Activated T-cell treated with anti-CD3 and anti-CD28 coated beads, Interleukin-2, amount 50 U/mL, for 72 hours (primary cell): ENCODE results near the gene ARHGEF37. TPM values are rescaled to one million over a fixed set of nuclear protein-coding genes. Genes with fewer than 3 reads are reported as not detected.

Experiments used
- ATAC-seq, 2 donors: fragments of 150-1000 bp; cut with Tn5 transposase; replicated peaks in 1 of 2; 2 replicates each; pipeline ENCODE4 v1.10.0; 2021; ENCODE audit warnings: moderate library complexity in 2 of 2, mild to moderate bottlenecking in 1 of 2
- DNase-seq, 2 donors: peaks; one replicate each; pipeline ENCODE4 v3.0.0; 2021 to 2022; ENCODE audit warnings: mixed read lengths in 1 of 2
- H3K27ac Mint-ChIP-seq: one replicate; pipeline ENCODE4 v1.8.0; 2022; ENCODE audit warnings: mild to moderate bottlenecking, moderate library complexity, mixed read lengths
- H3K27me3 Mint-ChIP-seq: one replicate; pipeline ENCODE4 v1.8.0; 2022; ENCODE audit warnings: low read depth, mixed read lengths
- H3K36me3 Mint-ChIP-seq, 2 donors: one replicate each; pipeline ENCODE4 v1.8.0; 2022; ENCODE audit warnings: mixed read lengths in 2 of 2, mild to moderate bottlenecking in 1 of 2; ENCODE audit not compliant: insufficient read depth in 2 of 2
- H3K4me1 Mint-ChIP-seq: one replicate; pipeline ENCODE4 v1.8.0; 2022; ENCODE audit warnings: low read depth, mixed read lengths
- H3K4me3 Mint-ChIP-seq, 2 donors: one replicate each; pipeline ENCODE4 v1.8.0; 2022; ENCODE audit warnings: mild to moderate bottlenecking in 2 of 2, mixed read lengths in 2 of 2, moderate library complexity in 2 of 2
- H3K9me3 Mint-ChIP-seq, 2 donors: one replicate each; pipeline ENCODE4 v1.8.0; 2022; ENCODE audit warnings: mixed read lengths in 2 of 2
- total RNA-seq, 2 donors: library from RNA; stranded (reverse); gene quantifications; one replicate each; pipeline ENCODE4 v1.2.3, GENCODE V29; 2022

ARHGEF37 gene
- total RNA-seq, 2 donors from 2014 or later = 1.6 to 3.7 TPM

DNA sequence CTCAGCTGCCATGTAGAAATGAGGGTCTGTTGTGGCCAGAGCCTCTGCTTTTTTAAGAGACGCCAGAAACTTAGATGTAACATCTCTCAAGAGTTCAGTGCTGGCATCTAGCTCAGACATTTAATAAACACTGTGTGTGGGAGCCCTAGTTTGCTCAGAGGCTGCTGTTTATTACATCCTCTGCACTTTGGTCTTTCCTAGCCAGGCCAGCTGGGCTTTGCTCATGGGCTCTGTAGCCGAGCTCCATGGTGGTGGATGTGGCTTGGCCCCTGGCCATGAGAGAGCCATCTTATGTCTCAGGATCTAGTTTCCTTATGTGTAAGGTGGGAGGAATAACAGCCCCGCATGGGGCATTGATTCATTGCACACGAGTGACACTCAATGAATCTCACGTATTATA, 30.0 kb downstream of the ARHGEF37 start:
- no peak overlapping the region for H3K27ac Mint-ChIP-seq
- peaks cover 0 to 2% of the 10 kb centered on the region in 2 donors for H3K36me3 Mint-ChIP-seq
- H3K4me3 Mint-ChIP-seq = no peak overlapping the region
- H3K27me3 Mint-ChIP-seq = peaks cover 7% of the 10 kb centered on the region
- H3K9me3 Mint-ChIP-seq = no peaks in the 10 kb centered on the region
- H3K4me1 Mint-ChIP-seq = peaks cover 11% of the 10 kb centered on the region
- ATAC-seq = peak in 1 of 2 donors; percentile 42
- no peak for DNase-seq

DNA sequence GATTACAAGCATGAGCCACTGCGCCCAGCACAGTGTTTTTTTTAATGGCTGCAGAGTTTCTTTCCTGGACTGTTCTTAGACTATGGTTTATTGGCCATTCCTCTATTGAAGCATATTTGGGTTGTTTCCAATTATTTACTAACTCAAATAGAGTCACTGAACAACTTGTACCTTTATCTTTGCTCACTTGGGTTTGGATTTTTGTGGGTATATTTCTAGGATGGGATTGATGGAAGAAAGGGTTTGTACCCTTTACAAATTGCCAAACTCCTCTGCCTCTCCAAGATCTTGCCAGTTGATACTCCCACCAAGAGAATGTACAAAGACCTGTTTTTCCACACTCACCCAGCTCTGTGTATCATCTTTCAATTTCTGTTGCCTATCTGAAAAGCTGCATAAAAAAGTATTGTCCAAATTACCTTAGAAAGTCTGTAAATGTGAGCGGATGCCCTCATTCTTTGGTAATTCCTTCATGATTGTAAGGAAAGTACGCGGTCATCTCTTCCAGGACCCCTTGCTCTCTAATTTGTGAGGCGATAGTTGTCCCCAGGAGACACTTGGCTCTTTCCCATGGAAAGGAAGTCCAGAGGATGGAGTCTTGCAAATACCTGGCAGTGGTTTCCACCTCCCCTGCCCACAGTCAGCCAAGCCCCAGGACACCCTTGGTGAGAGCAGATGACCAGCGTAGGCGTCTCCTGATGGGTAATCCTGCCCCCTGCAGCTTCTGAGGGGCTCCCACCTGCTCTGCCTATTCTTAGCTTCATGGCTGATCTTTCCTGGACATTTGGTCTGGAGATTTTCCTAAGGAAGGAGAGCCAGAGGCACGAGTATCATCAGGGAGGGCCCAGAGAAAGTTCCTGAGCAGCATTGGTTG, 33.0 kb downstream of the ARHGEF37 start:
- H3K9me3 Mint-ChIP-seq = no peaks in the 10 kb centered on the region
- no peak overlapping the region for H3K27ac Mint-ChIP-seq
- ATAC-seq (no peak), DNase-seq (no peak)
- H3K4me3 Mint-ChIP-seq = no peak overlapping the region
- H3K27me3 Mint-ChIP-seq = peaks cover 7% of the 10 kb centered on the region
- H3K36me3 Mint-ChIP-seq = peaks cover 0 to 2% of the 10 kb centered on the region in 2 donors
- H3K4me1 Mint-ChIP-seq = peaks cover 35% of the 10 kb centered on the region

GRCh38 chr5:149615976-149616375, 34.7 kb downstream of the ARHGEF37 start:
- Mint-ChIP-seq H3K4me1 (peaks cover 35% of the 10 kb centered on the region), H3K36me3 (no peaks in the 10 kb centered on the region), H3K4me3 (no peak overlapping the region), H3K27me3 (peaks cover 7% of the 10 kb centered on the region), H3K9me3 (no peaks in the 10 kb centered on the region), H3K27ac (no peak overlapping the region)
- no peak for ATAC-seq
- DNase-seq = no peak

DNA sequence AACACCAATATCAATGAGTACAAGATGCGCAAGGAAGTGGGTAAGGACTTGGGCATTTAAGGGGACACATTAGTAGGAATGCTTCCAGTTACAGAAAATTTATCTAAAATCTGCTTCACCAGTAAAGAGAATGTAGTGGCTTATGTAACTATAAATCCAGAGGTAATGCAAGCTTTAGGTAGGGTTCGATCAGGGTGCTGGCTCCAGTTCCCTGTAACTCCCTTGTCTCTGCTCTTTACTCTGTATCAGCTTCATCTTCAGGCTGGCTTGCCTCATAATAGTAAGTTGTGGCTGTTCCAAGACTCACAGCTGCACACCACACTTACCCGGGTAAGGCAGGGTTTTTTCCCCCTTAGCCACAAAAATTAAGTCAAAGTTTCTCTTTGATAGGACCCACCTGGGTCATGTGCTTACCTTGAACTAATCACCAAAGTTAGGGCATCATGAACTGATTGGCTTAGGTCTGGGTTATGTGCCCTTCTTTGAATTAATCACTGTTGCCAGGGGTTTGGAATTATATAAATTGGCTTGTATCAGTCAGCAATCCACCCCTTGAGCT, 35.5 kb downstream of the ARHGEF37 start:
- peak overlapping the region; percentile 22 for H3K27ac Mint-ChIP-seq
- H3K4me1 Mint-ChIP-seq = peaks cover 35% of the 10 kb centered on the region
- DNase-seq = peak; percentile 55 to 60
- no peaks in the 10 kb centered on the region for H3K9me3 Mint-ChIP-seq
- peak overlapping the region in 1 of 2 donors; percentile 11 for H3K4me3 Mint-ChIP-seq
- peaks cover 7% of the 10 kb centered on the region for H3K27me3 Mint-ChIP-seq
- H3K36me3 Mint-ChIP-seq = no peaks in the 10 kb centered on the region
- peak; percentile 89 to 91 for ATAC-seq

DNA sequence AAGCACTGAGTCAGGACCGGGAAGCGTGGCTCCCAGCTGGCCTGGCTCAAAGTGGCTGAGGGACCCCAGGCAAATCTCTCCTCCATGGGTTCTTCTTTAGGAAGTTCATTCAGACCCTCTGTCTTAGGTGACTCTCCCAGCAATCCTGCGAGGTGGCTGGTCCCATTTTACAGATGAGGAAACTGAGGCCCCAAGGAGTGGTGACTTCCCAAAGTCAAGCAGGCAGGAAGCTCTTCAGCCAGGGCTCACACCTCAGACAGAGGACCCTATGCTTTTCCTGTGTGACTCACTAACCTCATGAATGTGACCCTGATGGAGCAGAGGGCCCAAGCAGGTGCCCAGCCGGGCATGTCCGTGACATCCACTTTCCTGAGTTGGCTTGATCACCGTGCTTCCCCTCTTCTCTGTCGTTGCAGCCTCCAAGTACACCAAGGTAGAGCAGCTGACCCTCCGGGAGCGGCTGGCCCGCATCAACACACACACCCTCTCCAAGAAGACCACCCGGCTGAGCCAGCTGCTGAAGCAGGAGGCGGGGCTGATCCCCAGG, 36.5 kb downstream of the ARHGEF37 start:
- DNase-seq = no peak
- Mint-ChIP-seq H3K9me3 (no peaks in the 10 kb centered on the region), H3K27ac (no peak overlapping the region), H3K4me3 (no peak overlapping the region), H3K27me3 (peaks cover 7% of the 10 kb centered on the region), H3K36me3 (no peaks in the 10 kb centered on the region), H3K4me1 (peaks cover 42% of the 10 kb centered on the region)
- ATAC-seq = no peak

- DNase-seq (peak; percentile 28 to 31), ATAC-seq (peak in 1 of 2 donors; percentile 25)
- H3K4me3 Mint-ChIP-seq = no peak overlapping the region
- peaks cover 7% of the 10 kb centered on the region for H3K27me3 Mint-ChIP-seq
- H3K36me3 Mint-ChIP-seq = no peaks in the 10 kb centered on the region
- H3K4me1 Mint-ChIP-seq = peaks cover 44% of the 10 kb centered on the region
- no peak overlapping the region for H3K27ac Mint-ChIP-seq
- H3K9me3 Mint-ChIP-seq = no peaks in the 10 kb centered on the region
Observed at GRCh38 chr5:149618581-149619248, 37.4 kb downstream of the ARHGEF37 start.

- DNase-seq (no peak), ATAC-seq (no peak)
- Mint-ChIP-seq H3K27ac (no peak overlapping the region), H3K36me3 (no peaks in the 10 kb centered on the region), H3K27me3 (no peaks in the 10 kb centered on the region), H3K4me1 (peaks cover 35% of the 10 kb centered on the region), H3K4me3 (no peak overlapping the region), H3K9me3 (no peaks in the 10 kb centered on the region)
Observed at GRCh38 chr5:149621415-149622098, 40.3 kb downstream of the ARHGEF37 start.

GRCh38 chr5:149622466-149622865, 41.2 kb downstream of the ARHGEF37 start:
- H3K27me3 Mint-ChIP-seq = no peaks in the 10 kb centered on the region
- no peaks in the 10 kb centered on the region for H3K9me3 Mint-ChIP-seq
- H3K36me3 Mint-ChIP-seq = no peaks in the 10 kb centered on the region
- H3K27ac Mint-ChIP-seq = no peak overlapping the region
- peaks cover 26% of the 10 kb centered on the region for H3K4me1 Mint-ChIP-seq
- no peak for DNase-seq
- H3K4me3 Mint-ChIP-seq = no peak overlapping the region
- no peak for ATAC-seq

GRCh38 chr5:149623473-149623872, 42.2 kb downstream of the ARHGEF37 start:
- Mint-ChIP-seq H3K9me3 (no peaks in the 10 kb centered on the region), H3K36me3 (no peaks in the 10 kb centered on the region), H3K27me3 (no peaks in the 10 kb centered on the region), H3K27ac (no peak overlapping the region), H3K4me1 (peaks cover 16% of the 10 kb centered on the region), H3K4me3 (no peak overlapping the region)
- DNase-seq = no peak
- ATAC-seq = no peak

DNA sequence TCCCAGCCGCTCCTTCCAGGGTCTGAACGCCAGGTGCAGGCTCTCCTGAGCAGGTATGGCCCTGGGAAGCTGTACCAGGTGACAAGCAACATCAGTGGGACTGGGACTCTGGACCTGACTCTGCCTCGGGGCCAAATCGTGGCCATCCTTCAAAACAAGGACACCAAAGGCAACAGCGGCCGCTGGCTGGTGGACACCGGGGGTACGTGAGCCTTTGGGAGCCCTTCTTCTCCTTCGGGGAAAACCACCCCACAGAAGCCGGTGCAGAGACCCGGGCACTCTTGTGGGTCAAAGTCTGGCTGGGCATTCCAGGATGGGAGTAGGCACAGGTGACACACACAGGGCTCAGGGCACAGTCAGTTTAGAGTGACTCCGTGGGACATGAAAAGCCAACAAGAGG, 45.8 kb downstream of the ARHGEF37 start:
- Mint-ChIP-seq H3K27ac (no peak overlapping the region), H3K4me1 (peaks cover 13% of the 10 kb centered on the region), H3K27me3 (no peaks in the 10 kb centered on the region), H3K36me3 (no peaks in the 10 kb centered on the region), H3K9me3 (no peaks in the 10 kb centered on the region), H3K4me3 (no peak overlapping the region)
- DNase-seq (no peak), ATAC-seq (no peak)

DNA sequence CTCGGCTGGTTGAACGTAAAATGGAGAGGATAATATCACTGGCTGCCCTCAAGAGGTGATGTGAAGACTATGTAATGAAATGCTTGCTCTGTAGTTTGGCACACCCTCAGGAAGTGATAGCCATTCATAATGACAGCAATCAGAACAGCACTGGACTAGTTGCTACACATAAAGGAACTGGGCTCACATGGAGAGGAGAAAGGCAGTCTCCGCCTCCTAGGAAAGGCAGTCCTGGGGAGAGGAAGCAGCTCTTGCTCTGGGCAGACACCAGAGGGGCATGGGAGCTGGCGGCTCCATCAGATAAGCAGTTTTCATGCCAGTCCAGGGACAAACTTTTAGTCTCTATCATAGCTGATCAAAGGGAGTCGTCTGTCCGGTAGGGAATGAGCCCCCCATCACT, 46.9 kb downstream of the ARHGEF37 start:
- no peak overlapping the region for H3K4me3 Mint-ChIP-seq
- H3K27me3 Mint-ChIP-seq = no peaks in the 10 kb centered on the region
- DNase-seq (no peak), ATAC-seq (no peak)
- H3K36me3 Mint-ChIP-seq = no peaks in the 10 kb centered on the region
- peaks cover 15% of the 10 kb centered on the region for H3K4me1 Mint-ChIP-seq
- no peak overlapping the region for H3K27ac Mint-ChIP-seq
- no peaks in the 10 kb centered on the region for H3K9me3 Mint-ChIP-seq

GRCh38 chr5:149628846-149629388, 47.6 kb downstream of the ARHGEF37 start:
- Mint-ChIP-seq H3K4me1 (peaks cover 22% of the 10 kb centered on the region), H3K36me3 (no peaks in the 10 kb centered on the region), H3K27ac (no peak overlapping the region), H3K27me3 (no peaks in the 10 kb centered on the region), H3K9me3 (no peaks in the 10 kb centered on the region), H3K4me3 (no peak overlapping the region)
- no peak for ATAC-seq
- DNase-seq = no peak
